PC-3 (cell line): Measurements from ENCODE around the gene FMNL2.

Source experiments
- CTCF ChIP-seq: fragments of 300-600 bp; sonication (generic); conservative IDR thresholded peaks from 2 replicates; pipeline ENCODE4 v1.5.1; 2017; ENCODE audit warnings: antibody characterized with exemption, low read depth, mild to moderate bottlenecking, low read length
- EZH2 ChIP-seq: fragments of 300-600 bp; sonication (generic); IDR thresholded peaks from one replicate; pipeline ENCODE4 v1.6.1; 2017; ENCODE audit warnings: antibody characterized with exemption, mild to moderate bottlenecking, low read length; ENCODE audit not compliant: unreplicated experiment

- TF ChIP-seq CTCF (no peak), EZH2 (no peak)
These were observed 27.1 kb upstream of the FMNL2 start for GRCh38 chr2:152307863-152308262.
